ENCODE data around the gene ZBTB11.

The ZBTB11 gene

GRCh38 chr3:101674518-101674917 lies 2.4 kb downstream of the ZBTB11 start:
- FAIRE-seq: no peak
- TF ChIP-seq POLR2A (IDR thresholded peaks at IDR 0.05; ENCODE audit: low read depth, low read length): no peak
- no peak for TF ChIP-seq SPI1 (IDR thresholded peaks at IDR 0.05; ENCODE audit: low read depth, low read length)
- TF ChIP-seq PAX5 (IDR thresholded peaks at IDR 0.05; ENCODE audit: insufficient read depth, low read length, severe bottlenecking): no peak
- no peak for TF ChIP-seq TAF1 (IDR thresholded peaks at IDR 0.05; ENCODE audit: low read depth, low read length)
- TF ChIP-seq POLR2AphosphoS5 (IDR thresholded peaks at IDR 0.05; ENCODE audit: low read depth, low read length): no peak
- no peak for TF ChIP-seq POU2F2 (IDR thresholded peaks at IDR 0.05; ENCODE audit: low read depth, low read length)
- no peak for DNase-seq (ENCODE audit: insufficient read length, low spot score)

GRCh38 chr3:101673953-101674352 lies 3.0 kb downstream of the ZBTB11 start:
- FAIRE-seq (no peak), DNase-seq (ENCODE audit: insufficient read length, low spot score) (no peak)
- no peak for TF ChIP-seq TAF1 (IDR thresholded peaks at IDR 0.05; ENCODE audit: low read depth, low read length)
- TF ChIP-seq POU2F2 (IDR thresholded peaks at IDR 0.05; ENCODE audit: low read depth, low read length): no peak
- no peak for TF ChIP-seq POLR2A (IDR thresholded peaks at IDR 0.05; ENCODE audit: low read depth, low read length)
- no peak for TF ChIP-seq SPI1 (IDR thresholded peaks at IDR 0.05; ENCODE audit: low read depth, low read length)
- TF ChIP-seq PAX5 (IDR thresholded peaks at IDR 0.05; ENCODE audit: insufficient read depth, low read length, severe bottlenecking): no peak
- no peak for TF ChIP-seq POLR2AphosphoS5 (IDR thresholded peaks at IDR 0.05; ENCODE audit: low read depth, low read length)

- no peak for FAIRE-seq
Observed at GRCh38 chr3:101671014-101671413, 5.9 kb downstream of the ZBTB11 start.

GRCh38 chr3:101667844-101668243 lies 9.1 kb downstream of the ZBTB11 start:
- no peak for FAIRE-seq
- no peak for DNase-seq (ENCODE audit: insufficient read length, low spot score)
- TF ChIP-seq POLR2A (IDR thresholded peaks at IDR 0.05; ENCODE audit: low read depth, low read length): no peak
- TF ChIP-seq PAX5 (IDR thresholded peaks at IDR 0.05; ENCODE audit: insufficient read depth, low read length, severe bottlenecking): no peak

More at GRCh38 chr3:101671014-101671413, 5.9 kb downstream of the ZBTB11 start:
- TF ChIP-seq TAF1 (IDR thresholded peaks at IDR 0.05; ENCODE audit: low read depth, low read length) (no peak), POLR2AphosphoS5 (IDR thresholded peaks at IDR 0.05; ENCODE audit: low read depth, low read length) (no peak), POLR2A (IDR thresholded peaks at IDR 0.05; ENCODE audit: low read depth, low read length) (no peak), SPI1 (IDR thresholded peaks at IDR 0.05; ENCODE audit: low read depth, low read length) (no peak), PAX5 (IDR thresholded peaks at IDR 0.05; ENCODE audit: insufficient read depth, low read length, severe bottlenecking) (no peak), POU2F2 (IDR thresholded peaks at IDR 0.05; ENCODE audit: low read depth, low read length) (no peak)
- DNase-seq (ENCODE audit: insufficient read length, low spot score): no peak

- no peak for TF ChIP-seq SPI1 (IDR thresholded peaks at IDR 0.05; ENCODE audit: low read depth, low read length)
- no peak for TF ChIP-seq PAX5 (IDR thresholded peaks at IDR 0.05; ENCODE audit: insufficient read depth, low read length, severe bottlenecking)
- no peak for TF ChIP-seq POLR2AphosphoS5 (IDR thresholded peaks at IDR 0.05; ENCODE audit: low read depth, low read length)
- TF ChIP-seq TAF1 (IDR thresholded peaks at IDR 0.05; ENCODE audit: low read depth, low read length): no peak
- no peak for TF ChIP-seq POU2F2 (IDR thresholded peaks at IDR 0.05; ENCODE audit: low read depth, low read length)
- no peak for TF ChIP-seq POLR2A (IDR thresholded peaks at IDR 0.05; ENCODE audit: low read depth, low read length)
- FAIRE-seq: no peak
Observed at GRCh38 chr3:101667331-101667730, 9.6 kb downstream of the ZBTB11 start.

GRCh38 chr3:101665851-101666250 lies 11.1 kb downstream of the ZBTB11 start:
- TF ChIP-seq SPI1 (IDR thresholded peaks at IDR 0.05; ENCODE audit: low read depth, low read length) (peak; percentile 50; the same call in 1 of the 2 replicates), PAX5 (IDR thresholded peaks at IDR 0.05; ENCODE audit: insufficient read depth, low read length, severe bottlenecking) (no peak), POLR2A (IDR thresholded peaks at IDR 0.05; ENCODE audit: low read depth, low read length) (no peak), POLR2AphosphoS5 (IDR thresholded peaks at IDR 0.05; ENCODE audit: low read depth, low read length) (no peak), TAF1 (IDR thresholded peaks at IDR 0.05; ENCODE audit: low read depth, low read length) (no peak), POU2F2 (IDR thresholded peaks at IDR 0.05; ENCODE audit: low read depth, low read length) (no peak)
- FAIRE-seq: no peak
- no peak for DNase-seq (ENCODE audit: insufficient read length, low spot score)

More at GRCh38 chr3:101667331-101667730, 9.6 kb downstream of the ZBTB11 start:
- DNase-seq (ENCODE audit: insufficient read length, low spot score): no peak

- peak; percentile 16 for FAIRE-seq
- no peak for DNase-seq (ENCODE audit: insufficient read length, low spot score)
- TF ChIP-seq SPI1 (IDR thresholded peaks at IDR 0.05; ENCODE audit: low read depth, low read length) (no peak), POLR2AphosphoS5 (IDR thresholded peaks at IDR 0.05; ENCODE audit: low read depth, low read length) (no peak), TAF1 (IDR thresholded peaks at IDR 0.05; ENCODE audit: low read depth, low read length) (no peak), POU2F2 (IDR thresholded peaks at IDR 0.05; ENCODE audit: low read depth, low read length) (no peak), PAX5 (IDR thresholded peaks at IDR 0.05; ENCODE audit: insufficient read depth, low read length, severe bottlenecking) (no peak), POLR2A (IDR thresholded peaks at IDR 0.05; ENCODE audit: low read depth, low read length) (no peak)
Observed at GRCh38 chr3:101665357-101665756, 11.6 kb downstream of the ZBTB11 start.

- TF ChIP-seq PAX5 (IDR thresholded peaks at IDR 0.05; ENCODE audit: insufficient read depth, low read length, severe bottlenecking): no peak
- TF ChIP-seq POLR2A (IDR thresholded peaks at IDR 0.05; ENCODE audit: low read depth, low read length): no peak
- TF ChIP-seq POLR2AphosphoS5 (IDR thresholded peaks at IDR 0.05; ENCODE audit: low read depth, low read length): no peak
- no peak for TF ChIP-seq TAF1 (IDR thresholded peaks at IDR 0.05; ENCODE audit: low read depth, low read length)
- TF ChIP-seq SPI1 (IDR thresholded peaks at IDR 0.05; ENCODE audit: low read depth, low read length): no peak
- no peak for TF ChIP-seq POU2F2 (IDR thresholded peaks at IDR 0.05; ENCODE audit: low read depth, low read length)
- no peak for FAIRE-seq
Observed at GRCh38 chr3:101660714-101661113, 16.2 kb downstream of the ZBTB11 start.

GRCh38 chr3:101656651-101657050 lies 20.3 kb downstream of the ZBTB11 start:
- no peak for DNase-seq (ENCODE audit: insufficient read length, low spot score)
- no peak for FAIRE-seq
- TF ChIP-seq SPI1 (IDR thresholded peaks at IDR 0.05; ENCODE audit: low read depth, low read length) (no peak), POLR2AphosphoS5 (IDR thresholded peaks at IDR 0.05; ENCODE audit: low read depth, low read length) (no peak), POLR2A (IDR thresholded peaks at IDR 0.05; ENCODE audit: low read depth, low read length) (no peak), PAX5 (IDR thresholded peaks at IDR 0.05; ENCODE audit: insufficient read depth, low read length, severe bottlenecking) (no peak), POU2F2 (IDR thresholded peaks at IDR 0.05; ENCODE audit: low read depth, low read length) (no peak), TAF1 (IDR thresholded peaks at IDR 0.05; ENCODE audit: low read depth, low read length) (no peak)

More at GRCh38 chr3:101660714-101661113, 16.2 kb downstream of the ZBTB11 start:
- DNase-seq (ENCODE audit: insufficient read length, low spot score): no peak

GRCh38 chr3:101646726-101647125 lies 30.2 kb downstream of the ZBTB11 start:
- TF ChIP-seq POLR2A (IDR thresholded peaks at IDR 0.05; ENCODE audit: low read depth, low read length): no peak
- no peak for TF ChIP-seq TAF1 (IDR thresholded peaks at IDR 0.05; ENCODE audit: low read depth, low read length)
- TF ChIP-seq SPI1 (IDR thresholded peaks at IDR 0.05; ENCODE audit: low read depth, low read length): no peak
- no peak for TF ChIP-seq PAX5 (IDR thresholded peaks at IDR 0.05; ENCODE audit: insufficient read depth, low read length, severe bottlenecking)
- no peak for TF ChIP-seq POLR2AphosphoS5 (IDR thresholded peaks at IDR 0.05; ENCODE audit: low read depth, low read length)
- no peak for TF ChIP-seq POU2F2 (IDR thresholded peaks at IDR 0.05; ENCODE audit: low read depth, low read length)
- FAIRE-seq: no peak
- no peak for DNase-seq (ENCODE audit: insufficient read length, low spot score)

All from GM12891 (cell line).